Measurements from ENCODE around the gene ADD3. TPM values are rescaled to one million over a fixed set of nuclear protein-coding genes. Genes with fewer than 3 reads are reported as not detected.

ADD3 gene
- polyA plus RNA-seq, 1 donor (not counting 4 experiments of a cell fraction or from before 2014, with no cell fraction given), result 61.7 TPM

GRCh38 chr10:110158051-110159005, 150.5 kb downstream of the ADD3 start:
- Histone ChIP-seq H3K9me3 (ENCODE audit: control insufficient read depth, low read depth, low read length) (no peaks in the 10 kb centered on the region), H3K27ac (ENCODE audit: control insufficient read depth, insufficient read depth, low read length) (no peak overlapping the region), H3K4me2 (ENCODE audit: control insufficient read depth, extremely low read depth, insufficient read depth, low read depth, low read length) (no peak overlapping the region), H3K27me3 (ENCODE audit: control insufficient read depth, extremely low read depth, insufficient read depth, low read length) (peaks cover 3% of the 10 kb centered on the region), H3K4me1 (ENCODE audit: control insufficient read depth, extremely low read depth, insufficient read depth, low read length) (no peaks in the 10 kb centered on the region), H3K4me3 (ENCODE audit: control insufficient read depth in 2 of 3, extremely low read depth in 1 of 3, insufficient read depth in 2 of 3, low read depth in 1 of 3, low read length in 3 of 3) (no peak overlapping the region), H3K9me1 (ENCODE audit: control insufficient read depth, extremely low read depth, insufficient read depth, low read length) (no peaks in the 10 kb centered on the region), H2AFZ (ENCODE audit: control insufficient read depth, low read length) (no peak overlapping the region), H4K20me1 (ENCODE audit: control insufficient read depth, extremely low read depth, insufficient read depth, low read length) (no peaks in the 10 kb centered on the region), H3K36me3 (ENCODE audit: control insufficient read depth in 2 of 2, extremely low read depth in 1 of 2, insufficient read depth in 2 of 2, low read length in 2 of 2) (no peaks in the 10 kb centered on the region), H3K79me2 (ENCODE audit: control insufficient read depth, insufficient read depth, low read length) (no peaks in the 10 kb centered on the region), H3K9ac (ENCODE audit: control insufficient read depth, extremely low read depth, insufficient read depth, low read length) (no peak overlapping the region)
- FAIRE-seq (no peak), DNase-seq (ENCODE audit: low read depth, low spot score) (no peak)
- TF ChIP-seq CTCF (optimal IDR thresholded peaks at IDR 0.05 in 1 of 3, IDR thresholded peaks at IDR 0.05 in 1 of 3, conservative IDR thresholded peaks at IDR 0.05 in 1 of 3; ENCODE audit: extremely low read depth in 1 of 3, insufficient read depth in 2 of 3, low read length in 3 of 3), result no peak
- no peak for TF ChIP-seq EZH2 (IDR thresholded peaks at IDR 0.05; ENCODE audit: low read length)
- dilution Hi-C loops (cut with MboI; ENCODE audit: extremely low pct_ligation_motif_present, low sequenced_read_pairs), result no loop called here

GRCh38 chr10:110160081-110160480, 152.3 kb downstream of the ADD3 start:
- H3K36me3 ChIP-seq (ENCODE audit: control insufficient read depth in 2 of 2, extremely low read depth in 1 of 2, insufficient read depth in 2 of 2, low read length in 2 of 2), result no peaks in the 10 kb centered on the region
- H3K4me3 ChIP-seq (ENCODE audit: control insufficient read depth in 2 of 3, extremely low read depth in 1 of 3, insufficient read depth in 2 of 3, low read depth in 1 of 3, low read length in 3 of 3), result no peak overlapping the region
- H3K4me2 ChIP-seq (ENCODE audit: control insufficient read depth, extremely low read depth, insufficient read depth, low read depth, low read length), result no peak overlapping the region
- no peaks in the 10 kb centered on the region for H3K79me2 ChIP-seq (ENCODE audit: control insufficient read depth, insufficient read depth, low read length)
- H2AFZ ChIP-seq (ENCODE audit: control insufficient read depth, low read length), result no peak overlapping the region
- no peak overlapping the region for H3K9ac ChIP-seq (ENCODE audit: control insufficient read depth, extremely low read depth, insufficient read depth, low read length)
- no peaks in the 10 kb centered on the region for H3K9me3 ChIP-seq (ENCODE audit: control insufficient read depth, low read depth, low read length)
- dilution Hi-C loops (cut with MboI; ENCODE audit: extremely low pct_ligation_motif_present, low sequenced_read_pairs), result no loop called here
- no peak for DNase-seq (ENCODE audit: low read depth, low spot score)
- FAIRE-seq, result no peak
- no peaks in the 10 kb centered on the region for H4K20me1 ChIP-seq (ENCODE audit: control insufficient read depth, extremely low read depth, insufficient read depth, low read length)
- H3K27me3 ChIP-seq (ENCODE audit: control insufficient read depth, extremely low read depth, insufficient read depth, low read length), result peaks cover 3% of the 10 kb centered on the region
- H3K27ac ChIP-seq (ENCODE audit: control insufficient read depth, insufficient read depth, low read length), result no peak overlapping the region
- H3K9me1 ChIP-seq (ENCODE audit: control insufficient read depth, extremely low read depth, insufficient read depth, low read length), result no peaks in the 10 kb centered on the region
- no peak for TF ChIP-seq CTCF (optimal IDR thresholded peaks at IDR 0.05 in 1 of 3, IDR thresholded peaks at IDR 0.05 in 1 of 3, conservative IDR thresholded peaks at IDR 0.05 in 1 of 3; ENCODE audit: extremely low read depth in 1 of 3, insufficient read depth in 2 of 3, low read length in 3 of 3)
- TF ChIP-seq EZH2 (IDR thresholded peaks at IDR 0.05; ENCODE audit: low read length), result no peak
- H3K4me1 ChIP-seq (ENCODE audit: control insufficient read depth, extremely low read depth, insufficient read depth, low read length), result no peaks in the 10 kb centered on the region

All from keratinocyte (primary cell).